Ovary (tissue), 9 donors: ENCODE measurements around the gene SIRT6. TPM values are rescaled to one million over a fixed set of nuclear protein-coding genes. Genes with fewer than 3 reads are reported as not detected.

ENCODE experiments used
- DNase-seq, 5 donors: peaks; one replicate each; pipeline ENCODE4 v3.0.0-alpha.2; 2019 to 2020
- H3K27ac ChIP-seq, 2 donors: fragments of 200-600 bp; one replicate each; pipeline versions ENCODE4 v1.5.1 to v1.8.0; 2019 to 2022
- H3K27me3 ChIP-seq: fragments of 200-600 bp; one replicate; pipeline ENCODE4 v1.8.0; 2022
- H3K36me3 ChIP-seq: fragments of 200-600 bp; sonication (generic); one replicate; pipeline ENCODE4 v1.5.1; 2019
- H3K4me1 ChIP-seq: one replicate; pipeline ENCODE4 v1.8.1; 2013; ENCODE audit warnings: mild to moderate bottlenecking, moderate library complexity; ENCODE audit not compliant: insufficient read depth
- H3K4me3 ChIP-seq: fragments of 200-600 bp; sonication (generic); one replicate; pipeline ENCODE4 v1.5.1; 2017
- H3K9me3 ChIP-seq, 2 donors: fragments of 200-600 bp in 1 of 2; sonication (generic) in 1 of 2; one replicate each; pipeline versions ENCODE4 v1.5.1 to v1.8.1; 2013 to 2019; ENCODE audit warnings: mild to moderate bottlenecking in 1 of 2, moderate library complexity in 1 of 2
- EP300 ChIP-seq: sonication (generic); formaldehyde crosslinking; IDR thresholded peaks from one replicate; pipeline ENCODE4 v1.6.1; 2017; ENCODE audit warnings: antibody characterized with exemption
- POLR2A ChIP-seq: fragments of 450-650 bp; IDR thresholded peaks from one replicate; pipeline ENCODE4 v1.6.1; 2017; ENCODE audit warnings: antibody characterized with exemption, mild to moderate bottlenecking, moderate library complexity
- WGBS, 3 donors: extraction: QIAGEN DNeasy Blood & Tissue Kit in 1 of 3; methylation state at CpG; one replicate each; pipeline versions ENCODE4 v1.1.5 to v1.1.7; 2013 to 2017; 5-methylcytosine and 5-hydroxymethylcytosine counted together
- intact Hi-C, 4 donors: fragments of 100-400 bp; cut with DNase I; formaldehyde crosslinking; loops; one replicate each; pipeline versions ENCODE4 v1.11.0 to v1.15.1; 2022 to 2023
- polyA plus RNA-seq, 2 donors: library from polyadenylated mRNA; stranded (reverse); fragments of 200-250 nt in 1 of 2; fragments of 350-450 nt in 1 of 2; fragmentation: Illumina TruSeq in 1 of 2; extraction: RNeasy Lipid Tissue Mini Kit (QIAGEN cat#74804) in 1 of 2; gene quantifications; one replicate each; pipeline ENCODE4 v1.2.3, GENCODE V29; 2013 to 2014
- total RNA-seq, 7 donors: library from RNA; depleted of rRNA in 2 of 7; stranded (reverse); fragments of >200 nt in 2 of 7; fragmentation: NEBNext Ultra II Directional in 3 of 7; extraction: Animal tissue kit (Norgen Biotek cat#: 25700) in 3 of 7; gene quantifications; one replicate each; pipeline versions ENCODE4 v1.1.0 to v1.2.4, GENCODE V29; 2016 to 2023
- TF ChIP-seq, protein P1 (sequence below), 3 donors: fragments of 450-650 bp in 2 of 3; fragments of 200-600 bp in 1 of 3; IDR thresholded peaks; one replicate each; pipeline versions ENCODE4 v1.5.1 to v1.8.0; 2016 to 2022; ENCODE audit warnings: antibody characterized with exemption in 3 of 3, mild to moderate bottlenecking in 1 of 3
- donor health status: DM: no; HTN: no; CAD: no; lungs with moderate emphysema.
- donor health status: DM: no; HTN: no; CAD: no.
- donor health status: Bipolar disorder and iron deficiency.
- donor health status: DM: yes; HTN: yes; CAD: no.
- donor health status: DM: no; HTN: no; CAD: no.
- donor health status: DM: yes; HTN: yes; CAD: no.

Gene SIRT6
- total and polyA plus RNA-seq, 9 donors = 0.32 to 19.9 (median 16.5) TPM

DNA sequence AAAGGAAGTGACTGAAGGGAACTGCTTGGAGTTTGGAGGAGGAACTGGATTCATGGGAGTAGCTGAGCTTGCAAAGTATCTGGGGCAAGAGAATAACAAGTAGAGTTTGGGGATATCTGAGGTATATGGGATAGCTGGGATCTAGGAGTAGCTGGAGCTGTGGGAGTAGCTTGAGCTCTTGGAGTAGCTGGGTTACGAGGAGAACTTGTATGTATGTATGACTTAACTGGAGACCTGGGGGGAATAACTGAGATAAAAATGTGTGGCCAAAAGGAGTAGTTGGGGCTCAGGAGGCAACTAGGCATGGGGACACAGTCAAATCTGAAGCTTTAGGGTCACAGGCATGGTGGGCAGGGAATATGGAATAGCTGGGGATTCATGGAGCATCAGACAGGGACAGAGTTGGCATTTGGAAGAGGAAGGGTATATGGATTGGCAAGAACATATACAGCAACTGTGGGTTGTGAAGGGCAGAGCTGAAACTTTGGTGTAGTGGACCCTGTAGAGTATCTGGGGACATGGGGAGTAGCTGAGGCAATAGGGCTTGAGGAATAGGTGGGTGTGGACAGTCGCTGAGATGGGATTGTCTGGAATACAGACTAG, 18.7 kb upstream of the SIRT6 start:
- no peak for DNase-seq
- Histone ChIP-seq H3K27me3 (peaks cover 6% of the 10 kb centered on the region), H3K36me3 (no peaks in the 10 kb centered on the region), H3K4me1 (no peaks in the 10 kb centered on the region), H3K9me3 (no peaks in the 10 kb centered on the region), H3K4me3 (no peak overlapping the region), H3K27ac (no peak overlapping the region)
- intact Hi-C loops = loop anchor here in 2 of 4 donors (10.0 kb wide), 2 partner anchors 216 to 536 kb away; partner anchors contain the start of gene EEF2 (in 1 of the 2)
- TF ChIP-seq, protein P1, sequence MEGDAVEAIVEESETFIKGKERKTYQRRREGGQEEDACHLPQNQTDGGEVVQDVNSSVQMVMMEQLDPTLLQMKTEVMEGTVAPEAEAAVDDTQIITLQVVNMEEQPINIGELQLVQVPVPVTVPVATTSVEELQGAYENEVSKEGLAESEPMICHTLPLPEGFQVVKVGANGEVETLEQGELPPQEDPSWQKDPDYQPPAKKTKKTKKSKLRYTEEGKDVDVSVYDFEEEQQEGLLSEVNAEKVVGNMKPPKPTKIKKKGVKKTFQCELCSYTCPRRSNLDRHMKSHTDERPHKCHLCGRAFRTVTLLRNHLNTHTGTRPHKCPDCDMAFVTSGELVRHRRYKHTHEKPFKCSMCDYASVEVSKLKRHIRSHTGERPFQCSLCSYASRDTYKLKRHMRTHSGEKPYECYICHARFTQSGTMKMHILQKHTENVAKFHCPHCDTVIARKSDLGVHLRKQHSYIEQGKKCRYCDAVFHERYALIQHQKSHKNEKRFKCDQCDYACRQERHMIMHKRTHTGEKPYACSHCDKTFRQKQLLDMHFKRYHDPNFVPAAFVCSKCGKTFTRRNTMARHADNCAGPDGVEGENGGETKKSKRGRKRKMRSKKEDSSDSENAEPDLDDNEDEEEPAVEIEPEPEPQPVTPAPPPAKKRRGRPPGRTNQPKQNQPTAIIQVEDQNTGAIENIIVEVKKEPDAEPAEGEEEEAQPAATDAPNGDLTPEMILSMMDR (IDR thresholded peaks at IDR 0.05) = no peak
- TF ChIP-seq EP300 (no peak), POLR2A (no peak)
- WGBS, 3 donors = 58 to 79% (median 59%) methylated on average over 2 of the region's 2 CpGs

DNA sequence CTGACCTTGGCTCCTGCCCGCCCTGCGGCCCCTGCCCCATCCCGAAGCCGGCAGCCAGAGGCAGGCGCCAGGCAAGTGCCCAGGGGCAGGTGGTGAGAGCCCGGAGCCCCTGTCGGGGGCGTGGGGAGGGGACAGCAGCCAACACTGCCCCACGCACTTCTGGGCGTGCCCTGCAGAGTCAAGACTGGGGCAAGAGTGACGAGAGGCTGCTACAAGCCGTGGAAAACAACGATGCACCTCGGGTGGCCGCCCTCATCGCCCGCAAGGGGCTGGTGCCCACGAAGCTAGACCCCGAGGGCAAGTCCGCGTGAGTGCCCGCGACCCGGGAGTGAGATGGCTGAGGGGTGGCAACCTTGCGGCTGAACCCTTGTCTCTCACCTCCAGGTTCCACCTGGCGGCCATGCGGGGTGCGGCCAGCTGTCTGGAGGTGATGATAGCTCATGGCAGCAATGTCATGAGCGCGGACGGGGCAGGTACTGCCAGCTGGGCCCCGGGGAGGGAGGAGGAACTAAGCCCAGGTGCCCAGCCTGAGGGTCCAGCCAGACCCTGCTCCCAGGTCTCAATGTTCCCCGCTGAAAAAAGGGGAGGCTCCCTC, 17.4 kb upstream of the SIRT6 start:
- Histone ChIP-seq H3K9me3 (no peaks in the 10 kb centered on the region), H3K27ac (no peak overlapping the region), H3K4me1 (no peaks in the 10 kb centered on the region), H3K4me3 (no peak overlapping the region), H3K36me3 (no peaks in the 10 kb centered on the region), H3K27me3 (peaks cover 6% of the 10 kb centered on the region)
- intact Hi-C loops = loop anchor here in 2 of 4 donors (10.0 kb wide), 2 partner anchors 215 to 535 kb away; partner anchors contain the start of gene EEF2 (in 1 of the 2)
- no peak for DNase-seq
- TF ChIP-seq, protein P1 (IDR thresholded peaks at IDR 0.05) = no peak
- no peak for TF ChIP-seq POLR2A
- TF ChIP-seq EP300 = no peak
- 71 to 73% (median 71%) methylated on average over 31 to 33 of the region's 33 CpGs for WGBS, 3 donors

DNA sequence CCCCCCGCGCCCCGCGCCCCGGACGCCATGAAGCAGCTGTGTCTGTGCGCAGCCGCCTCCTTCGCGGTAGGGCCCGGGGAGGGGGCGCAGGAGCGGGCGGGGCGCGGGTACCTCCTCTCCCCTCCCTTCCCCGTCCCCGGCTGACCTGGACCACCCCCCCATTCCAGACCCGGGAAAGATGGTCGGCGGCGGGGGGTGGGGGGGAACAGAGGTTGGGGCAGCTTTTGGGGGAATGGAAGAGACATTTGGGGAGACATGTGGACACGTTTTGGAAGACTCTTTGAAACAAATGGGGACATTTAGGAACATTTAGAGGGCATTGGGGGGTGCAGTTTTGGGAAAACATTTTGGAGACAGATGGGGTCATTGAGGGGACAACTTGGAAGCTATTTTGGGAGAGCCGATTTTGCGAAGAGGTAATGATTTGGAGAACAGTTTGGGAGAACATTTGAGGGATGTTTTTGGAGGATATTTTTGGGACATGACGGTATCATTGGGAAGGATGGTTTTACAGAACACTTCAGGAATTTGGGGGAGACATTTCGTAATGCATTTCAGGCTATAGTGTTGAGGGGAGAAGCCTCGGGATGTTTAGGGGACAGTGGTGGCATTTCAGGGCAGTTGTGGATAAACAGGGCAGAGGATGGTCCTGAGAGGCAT, 16.2 kb upstream of the SIRT6 start:
- H3K4me3 ChIP-seq = no peak overlapping the region
- TF ChIP-seq, protein P1 (IDR thresholded peaks at IDR 0.05) = no peak
- WGBS, 3 donors = 4 to 6% (median 5%) methylated on average over 16 to 28 of the region's 28 CpGs
- no peak overlapping the region for H3K27ac ChIP-seq
- intact Hi-C loops = no loop called here
- H3K9me3 ChIP-seq = no peaks in the 10 kb centered on the region
- H3K36me3 ChIP-seq = no peaks in the 10 kb centered on the region
- H3K4me1 ChIP-seq = no peaks in the 10 kb centered on the region
- DNase-seq = no peak
- H3K27me3 ChIP-seq = peaks cover 6% of the 10 kb centered on the region

DNA sequence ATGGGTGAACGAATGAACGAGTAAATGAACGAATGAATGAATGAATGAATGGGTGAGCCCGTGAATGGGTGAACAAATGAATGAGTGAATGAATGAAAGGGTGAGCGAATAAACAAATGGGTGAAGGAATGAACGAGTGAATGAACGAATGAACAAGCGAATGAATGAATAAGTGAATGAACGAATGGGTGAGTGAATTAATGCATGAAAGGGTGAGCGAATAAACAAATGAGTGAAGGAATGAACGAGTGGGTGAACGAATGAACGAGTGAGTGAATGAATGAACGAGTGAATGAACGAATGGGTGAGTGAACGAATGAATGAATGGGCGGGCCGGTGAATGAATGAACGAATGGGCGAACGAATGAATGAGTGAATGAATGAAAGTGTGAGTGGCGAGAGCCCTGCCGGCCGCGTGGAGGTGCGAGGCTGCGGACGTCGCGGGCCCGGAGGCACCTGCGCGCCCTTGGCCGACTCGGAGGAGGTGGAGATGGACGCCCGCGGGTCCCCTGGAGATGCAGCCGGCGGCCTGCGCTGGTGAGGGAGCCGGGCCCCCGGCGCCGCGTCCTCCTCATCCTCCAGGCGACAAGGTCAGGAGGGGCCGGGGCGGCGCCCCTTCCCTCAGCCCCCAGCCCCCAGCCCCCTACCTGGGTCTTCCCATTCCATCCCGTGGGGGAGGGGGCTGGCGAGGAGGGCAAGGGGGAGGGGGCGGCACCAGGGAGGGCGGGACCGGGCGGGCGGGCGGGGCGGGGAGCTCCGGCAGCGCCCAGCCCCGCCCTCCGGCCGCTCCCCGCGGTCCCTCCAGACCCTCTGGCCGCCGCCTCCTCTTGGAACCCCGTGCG, 15.5 kb upstream of the SIRT6 start:
- H3K27me3 ChIP-seq = peaks cover 6% of the 10 kb centered on the region
- H3K36me3 ChIP-seq = no peaks in the 10 kb centered on the region
- WGBS, 3 donors = 14 to 21% (median 17%) methylated on average over 47 to 67 of the region's 70 CpGs
- H3K4me3 ChIP-seq = no peak overlapping the region
- H3K9me3 ChIP-seq = no peaks in the 10 kb centered on the region
- intact Hi-C loops = no loop called here
- TF ChIP-seq EP300 (no peak), POLR2A (no peak)
- TF ChIP-seq, protein P1 (IDR thresholded peaks at IDR 0.05) = no peak
- no peak overlapping the region for H3K27ac ChIP-seq
- DNase-seq = no peak
- H3K4me1 ChIP-seq = no peaks in the 10 kb centered on the region
